ENCODE results near the gene BET1. TPM values are rescaled to one million over a fixed set of nuclear protein-coding genes. Genes with fewer than 3 reads are reported as not detected.
A peak's percentile ranks its signal among the peaks of the same experiment; 100 is the strongest.

BET1 gene
- 10 to 100 TPM; 17.9 to 22.6 TPM for total RNA-seq

- H3K27ac Mint-ChIP-seq, result peak within 1 kb of the TSS; percentile 98
- H3K27me3 Mint-ChIP-seq, result peaks cover 4% of the 10 kb centered on the region
- peaks cover 13% of the 10 kb centered on the region for H3K36me3 Mint-ChIP-seq (ENCODE audit: low read depth)
- no peaks in the 10 kb centered on the region for H3K9me3 Mint-ChIP-seq
- ATAC-seq (replicated peaks), result peak; percentile 98
- H3K4me3 Mint-ChIP-seq, result peak within 1 kb of the TSS; percentile 96
- peaks cover 23% of the 10 kb centered on the region for H3K4me1 Mint-ChIP-seq
Measured at GRCh38 chr7:94004024-94004951, at the start of gene BET1. Gene BET1 (minus strand): TSS chr7:94004355. CDS start chr7:94004216, 139 bp downstream.

- Mint-ChIP-seq H3K27ac (no peak overlapping the region), H3K4me1 (no peaks in the 10 kb centered on the region), H3K27me3 (peaks cover 16% of the 10 kb centered on the region), H3K9me3 (no peaks in the 10 kb centered on the region), H3K36me3 (ENCODE audit: low read depth) (no peaks in the 10 kb centered on the region), H3K4me3 (no peak overlapping the region)
- ATAC-seq (replicated peaks), result no peak
Measured at GRCh38 chr7:94053532-94053931, 49.4 kb upstream of the BET1 start.

- Mint-ChIP-seq H3K4me1 (no peaks in the 10 kb centered on the region), H3K9me3 (no peaks in the 10 kb centered on the region), H3K4me3 (no peak overlapping the region), H3K27me3 (peaks cover 19% of the 10 kb centered on the region), H3K27ac (no peak overlapping the region), H3K36me3 (ENCODE audit: low read depth) (no peaks in the 10 kb centered on the region)
- no peak for ATAC-seq (replicated peaks)
Measured at GRCh38 chr7:94052398-94053180, 48.4 kb upstream of the BET1 start.

GRCh38 chr7:94050046-94050445 lies 45.9 kb upstream of the BET1 start:
- H3K27me3 Mint-ChIP-seq, result peaks cover 23% of the 10 kb centered on the region
- no peak overlapping the region for H3K27ac Mint-ChIP-seq
- no peak overlapping the region for H3K4me3 Mint-ChIP-seq
- H3K4me1 Mint-ChIP-seq, result no peaks in the 10 kb centered on the region
- ATAC-seq (replicated peaks), result no peak
- no peaks in the 10 kb centered on the region for H3K9me3 Mint-ChIP-seq
- no peaks in the 10 kb centered on the region for H3K36me3 Mint-ChIP-seq (ENCODE audit: low read depth)

GRCh38 chr7:94049615-94050014 lies 45.5 kb upstream of the BET1 start:
- no peak overlapping the region for H3K27ac Mint-ChIP-seq
- no peaks in the 10 kb centered on the region for H3K4me1 Mint-ChIP-seq
- H3K9me3 Mint-ChIP-seq, result no peaks in the 10 kb centered on the region
- ATAC-seq (replicated peaks), result no peak
- H3K4me3 Mint-ChIP-seq, result no peak overlapping the region
- H3K36me3 Mint-ChIP-seq (ENCODE audit: low read depth), result no peaks in the 10 kb centered on the region
- H3K27me3 Mint-ChIP-seq, result peaks cover 23% of the 10 kb centered on the region

- no peak for ATAC-seq (replicated peaks)
- Mint-ChIP-seq H3K36me3 (ENCODE audit: low read depth) (no peaks in the 10 kb centered on the region), H3K4me1 (no peaks in the 10 kb centered on the region)
Measured at GRCh38 chr7:94048755-94049154, 44.6 kb upstream of the BET1 start.

GRCh38 chr7:94047956-94048355 lies 43.8 kb upstream of the BET1 start:
- no peak for ATAC-seq (replicated peaks)
- Mint-ChIP-seq H3K36me3 (ENCODE audit: low read depth) (no peaks in the 10 kb centered on the region), H3K9me3 (no peaks in the 10 kb centered on the region), H3K4me3 (no peak overlapping the region), H3K4me1 (no peaks in the 10 kb centered on the region), H3K27me3 (peaks cover 20% of the 10 kb centered on the region), H3K27ac (no peak overlapping the region)

More at GRCh38 chr7:94048755-94049154, 44.6 kb upstream of the BET1 start:
- Mint-ChIP-seq H3K27ac (no peak overlapping the region), H3K27me3 (peaks cover 20% of the 10 kb centered on the region), H3K4me3 (no peak overlapping the region), H3K9me3 (no peaks in the 10 kb centered on the region)

- H3K36me3 Mint-ChIP-seq (ENCODE audit: low read depth), result no peaks in the 10 kb centered on the region
- ATAC-seq (replicated peaks), result no peak
- H3K27me3 Mint-ChIP-seq, result peaks cover 22% of the 10 kb centered on the region
Measured at GRCh38 chr7:94045581-94045980, 41.4 kb upstream of the BET1 start.

GRCh38 chr7:94044806-94045205 lies 40.7 kb upstream of the BET1 start:
- Mint-ChIP-seq H3K36me3 (ENCODE audit: low read depth) (no peaks in the 10 kb centered on the region), H3K27ac (no peak overlapping the region), H3K9me3 (no peaks in the 10 kb centered on the region), H3K4me1 (no peaks in the 10 kb centered on the region), H3K4me3 (no peak overlapping the region), H3K27me3 (peaks cover 25% of the 10 kb centered on the region)
- ATAC-seq (replicated peaks), result no peak

More at GRCh38 chr7:94045581-94045980, 41.4 kb upstream of the BET1 start:
- Mint-ChIP-seq H3K4me1 (no peaks in the 10 kb centered on the region), H3K9me3 (no peaks in the 10 kb centered on the region), H3K4me3 (no peak overlapping the region), H3K27ac (no peak overlapping the region)

GRCh38 chr7:94043299-94043698 lies 39.1 kb upstream of the BET1 start:
- Mint-ChIP-seq H3K27ac (no peak overlapping the region), H3K4me1 (no peaks in the 10 kb centered on the region), H3K4me3 (no peak overlapping the region), H3K27me3 (peaks cover 22% of the 10 kb centered on the region), H3K36me3 (ENCODE audit: low read depth) (no peaks in the 10 kb centered on the region), H3K9me3 (no peaks in the 10 kb centered on the region)
- no peak for ATAC-seq (replicated peaks)

GRCh38 chr7:94042381-94042780 lies 38.2 kb upstream of the BET1 start:
- no peak for ATAC-seq (replicated peaks)
- H3K36me3 Mint-ChIP-seq (ENCODE audit: low read depth), result no peaks in the 10 kb centered on the region

GRCh38 chr7:94041529-94041928 lies 37.4 kb upstream of the BET1 start:
- Mint-ChIP-seq H3K4me3 (no peak overlapping the region), H3K36me3 (ENCODE audit: low read depth) (no peaks in the 10 kb centered on the region)
- no peak for ATAC-seq (replicated peaks)

More at GRCh38 chr7:94042381-94042780, 38.2 kb upstream of the BET1 start:
- no peak overlapping the region for H3K4me3 Mint-ChIP-seq
- no peaks in the 10 kb centered on the region for H3K9me3 Mint-ChIP-seq
- no peaks in the 10 kb centered on the region for H3K4me1 Mint-ChIP-seq
- no peak overlapping the region for H3K27ac Mint-ChIP-seq
- H3K27me3 Mint-ChIP-seq, result peaks cover 23% of the 10 kb centered on the region

GRCh38 chr7:94040254-94040653 lies 36.1 kb upstream of the BET1 start:
- peaks cover 20% of the 10 kb centered on the region for H3K27me3 Mint-ChIP-seq

More at GRCh38 chr7:94041529-94041928, 37.4 kb upstream of the BET1 start:
- Mint-ChIP-seq H3K9me3 (no peaks in the 10 kb centered on the region), H3K27ac (no peak overlapping the region), H3K27me3 (peaks cover 23% of the 10 kb centered on the region), H3K4me1 (no peaks in the 10 kb centered on the region)

GRCh38 chr7:94039368-94040035 lies 35.3 kb upstream of the BET1 start:
- no peaks in the 10 kb centered on the region for H3K4me1 Mint-ChIP-seq
- no peak for ATAC-seq (replicated peaks)
- no peaks in the 10 kb centered on the region for H3K36me3 Mint-ChIP-seq (ENCODE audit: low read depth)
- no peaks in the 10 kb centered on the region for H3K9me3 Mint-ChIP-seq
- H3K4me3 Mint-ChIP-seq, result no peak overlapping the region
- peaks cover 20% of the 10 kb centered on the region for H3K27me3 Mint-ChIP-seq
- no peak overlapping the region for H3K27ac Mint-ChIP-seq

More at GRCh38 chr7:94040254-94040653, 36.1 kb upstream of the BET1 start:
- Mint-ChIP-seq H3K4me1 (no peaks in the 10 kb centered on the region), H3K4me3 (no peak overlapping the region), H3K9me3 (no peaks in the 10 kb centered on the region), H3K36me3 (ENCODE audit: low read depth) (no peaks in the 10 kb centered on the region), H3K27ac (no peak overlapping the region)
- ATAC-seq (replicated peaks), result no peak
